Nucleus accumbens (tissue), 56 donors: ENCODE results near the gene ESR1.
"Not testable (repeated sequence)": the region's sequence is repeated elsewhere in the genome, so short reads cannot be mapped to it uniquely, and the experiment has no call there.

ENCODE experiments used
- DNase-seq, 56 donors: peaks; one replicate each; lab custom pipeline; 2025; lab: John Stamatoyannopoulos, UW

ESR1 gene

GRCh38 chr6:152048921-152049320 is 241.4 kb downstream of the ESR1 start:
- no peak for DNase-seq

- no peak for DNase-seq
These were observed 242.0 kb downstream of the ESR1 start for GRCh38 chr6:152049502-152049901.

- DNase-seq = no peak
These were observed 243.1 kb downstream of the ESR1 start for GRCh38 chr6:152050451-152051195.

GRCh38 chr6:152052061-152052460 is 244.6 kb downstream of the ESR1 start:
- DNase-seq = no peak

GRCh38 chr6:152053332-152053731 is 245.8 kb downstream of the ESR1 start:
- DNase-seq = no peak

DNA sequence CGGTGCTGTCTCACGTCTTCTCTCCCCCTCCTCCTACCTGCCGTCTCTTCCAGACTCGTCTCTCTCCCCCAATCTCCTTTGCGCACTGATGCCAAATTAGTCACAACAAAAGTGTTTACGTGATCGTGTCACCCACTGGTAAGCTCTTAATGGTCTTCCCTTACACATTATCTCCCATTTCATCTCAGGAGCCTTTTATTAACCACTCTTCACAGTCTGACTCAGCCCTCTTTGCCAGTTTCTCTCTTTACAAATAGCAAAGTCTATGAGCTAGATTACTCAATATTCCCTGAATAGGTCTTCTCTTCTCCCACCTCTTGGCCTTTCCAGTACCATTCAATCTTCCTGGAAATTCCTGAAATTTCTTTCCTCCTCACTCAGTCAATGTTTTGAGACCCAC is 247.0 kb downstream of the ESR1 start:
- DNase-seq = no peak

GRCh38 chr6:152055517-152055916 is 248.0 kb downstream of the ESR1 start:
- no peak for DNase-seq

DNA sequence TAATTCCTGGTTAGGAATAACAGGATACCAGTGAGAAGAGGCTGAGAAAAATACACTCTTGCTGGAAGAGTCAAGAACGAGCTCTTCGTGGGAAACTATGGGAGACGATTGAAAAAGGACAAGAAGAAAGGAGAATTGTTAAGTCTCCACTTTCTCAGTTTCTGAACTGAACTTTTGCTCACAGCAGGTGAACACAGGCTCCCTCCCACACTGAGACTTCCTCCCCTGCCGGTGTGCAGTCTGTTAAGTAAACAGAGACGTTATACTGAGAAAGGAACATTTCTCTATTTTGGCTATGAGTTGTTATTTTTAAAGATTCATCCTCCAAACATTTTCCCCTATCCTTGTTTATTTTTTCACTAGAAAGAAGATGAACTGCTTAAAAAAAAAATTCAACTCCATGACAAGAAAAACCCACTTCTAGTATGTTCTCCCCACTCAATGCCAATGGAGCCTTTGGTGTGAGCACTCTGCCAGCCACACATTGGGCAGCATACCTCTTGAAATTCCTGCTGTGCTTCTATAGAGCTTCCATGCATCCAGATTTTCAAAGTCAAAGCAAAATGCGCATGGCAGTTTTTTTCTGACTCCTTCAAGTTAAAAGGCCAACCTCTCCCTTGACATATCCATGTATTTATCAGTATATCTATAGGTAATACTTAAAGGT is 250.5 kb downstream of the ESR1 start:
- no peak for DNase-seq

GRCh38 chr6:152059909-152060308 is 252.4 kb downstream of the ESR1 start:
- no peak for DNase-seq

DNA sequence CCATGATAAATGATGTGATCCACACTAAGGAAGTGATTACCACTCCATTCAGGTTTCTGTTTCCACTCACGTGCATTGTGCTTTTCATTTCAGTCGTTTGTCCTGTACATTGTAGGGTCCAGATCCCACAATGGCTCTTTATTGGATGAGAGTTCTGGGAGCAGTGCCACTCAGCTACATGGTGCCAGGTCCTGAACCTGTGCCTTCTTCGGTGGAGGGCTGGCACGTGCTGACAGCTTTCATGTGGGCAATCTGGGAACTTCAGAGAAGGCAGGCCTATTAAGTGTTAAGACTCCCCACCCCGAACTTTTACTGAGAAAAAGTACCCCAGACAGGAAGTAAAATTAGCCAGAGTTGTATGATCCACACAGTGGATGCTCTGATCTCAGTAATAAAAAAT is 255.0 kb downstream of the ESR1 start:
- no peak for DNase-seq

- DNase-seq = no peak
These were observed 255.9 kb downstream of the ESR1 start for GRCh38 chr6:152063170-152063921.

DNA sequence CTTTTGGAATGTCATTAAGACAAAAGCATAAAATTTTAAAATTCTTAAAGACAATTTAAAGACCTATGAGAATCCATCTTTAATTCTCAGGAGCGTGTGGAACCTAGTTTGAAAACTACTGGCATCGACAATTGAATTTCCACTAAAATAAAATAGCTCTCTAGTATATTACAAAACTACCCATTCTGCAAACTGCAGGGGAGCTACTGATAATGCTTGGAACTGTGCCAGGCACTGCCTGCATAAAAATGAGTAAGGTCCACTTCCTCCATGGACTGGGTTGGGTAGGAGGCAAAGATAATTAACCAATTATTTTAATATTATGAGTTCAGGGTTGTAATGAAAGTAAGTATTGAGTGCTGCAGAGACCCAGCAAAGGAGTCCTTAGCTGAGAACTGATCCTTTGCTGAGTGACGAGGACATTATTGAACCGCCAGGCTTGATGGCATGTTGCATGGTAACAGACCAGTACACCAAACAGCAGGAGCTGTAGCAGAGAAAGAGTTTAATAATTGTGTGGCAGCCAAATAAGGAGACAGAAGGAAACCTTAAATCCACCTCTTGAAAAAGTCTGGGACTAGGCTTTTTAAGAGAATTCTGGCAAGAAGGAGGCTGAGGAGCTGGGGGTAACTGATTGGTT is 261.3 kb downstream of the ESR1 start:
- no peak for DNase-seq

DNA sequence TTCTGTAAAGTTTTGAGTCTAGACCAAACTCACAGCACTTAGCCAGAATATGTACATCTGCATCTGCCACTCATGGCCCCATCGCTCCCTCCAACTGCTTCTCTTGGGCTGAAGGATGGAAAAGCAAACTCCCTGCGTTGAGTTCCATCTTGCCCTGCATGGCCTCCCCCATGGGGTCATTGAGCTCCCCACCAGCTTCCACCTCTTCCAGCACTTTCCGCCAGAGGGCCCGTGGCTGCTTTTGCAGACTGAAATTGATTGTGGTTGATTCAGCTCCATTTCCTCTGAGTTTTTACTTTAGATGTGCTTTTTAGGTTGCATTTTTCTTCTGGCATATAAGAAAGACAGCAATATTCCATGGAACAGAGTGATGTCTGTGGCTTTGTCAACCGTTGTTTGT is 263.1 kb downstream of the ESR1 start:
- DNase-seq = no peak

DNA sequence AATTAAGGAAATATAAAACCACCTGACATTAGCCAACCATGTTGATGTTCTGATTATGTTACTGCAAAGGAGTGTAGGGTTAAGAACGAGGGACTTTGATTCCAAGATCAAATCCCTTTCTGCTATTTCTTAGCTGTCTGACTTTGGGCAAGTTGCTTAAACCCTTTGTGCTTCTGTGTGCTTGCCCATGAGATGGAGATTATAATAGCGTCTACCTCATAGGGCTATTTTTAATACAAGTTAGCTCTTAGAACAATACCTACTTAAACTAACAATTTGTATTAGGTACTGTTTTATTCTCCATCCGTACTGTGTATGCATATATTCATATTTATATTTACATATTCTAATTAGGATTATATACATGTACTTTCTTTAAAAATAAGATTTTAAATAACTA is 263.8 kb downstream of the ESR1 start:
- DNase-seq = no peak

GRCh38 chr6:152071843-152072242 is 264.4 kb downstream of the ESR1 start:
- DNase-seq = no peak

DNA sequence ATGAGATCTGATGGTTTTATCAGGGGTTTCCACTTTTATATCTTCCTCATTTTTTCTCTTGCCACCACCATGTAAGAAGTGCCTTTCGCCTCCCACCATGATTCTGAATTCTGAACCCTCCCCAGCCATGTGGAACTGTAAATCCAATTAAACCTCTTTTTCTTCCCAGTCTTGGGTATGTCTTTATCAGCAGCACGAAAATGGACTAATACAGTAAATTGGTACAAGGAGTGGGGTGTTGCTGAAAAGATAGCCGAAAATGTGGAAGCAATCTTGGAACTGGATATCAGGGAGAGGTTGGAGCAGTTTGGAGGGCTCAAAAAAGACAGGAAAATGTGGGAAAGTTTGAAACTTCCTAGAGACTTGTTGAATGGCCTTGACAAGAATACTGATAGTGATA is 268.8 kb downstream of the ESR1 start:
- not testable (repeated sequence) for DNase-seq

DNA sequence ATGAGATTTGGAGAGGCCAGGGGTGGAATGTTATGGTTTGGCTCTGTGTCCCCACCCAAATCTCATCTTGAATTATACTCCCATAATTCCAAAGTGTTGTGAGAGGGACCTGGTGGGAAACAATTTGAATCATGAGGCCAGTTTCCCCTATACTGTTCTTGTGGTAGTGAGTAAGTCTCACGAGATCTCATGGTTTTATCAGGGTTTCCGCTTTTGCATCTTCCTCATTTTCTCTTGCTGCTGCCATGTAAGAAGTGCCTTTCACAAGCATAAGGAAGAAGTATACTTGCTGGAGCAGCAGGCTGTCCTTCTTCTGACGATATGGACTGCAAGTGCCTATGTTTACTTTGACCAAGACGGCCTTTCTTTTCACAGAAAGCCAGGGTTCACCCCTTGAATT is 270.5 kb downstream of the ESR1 start:
- DNase-seq = no peak

DNA sequence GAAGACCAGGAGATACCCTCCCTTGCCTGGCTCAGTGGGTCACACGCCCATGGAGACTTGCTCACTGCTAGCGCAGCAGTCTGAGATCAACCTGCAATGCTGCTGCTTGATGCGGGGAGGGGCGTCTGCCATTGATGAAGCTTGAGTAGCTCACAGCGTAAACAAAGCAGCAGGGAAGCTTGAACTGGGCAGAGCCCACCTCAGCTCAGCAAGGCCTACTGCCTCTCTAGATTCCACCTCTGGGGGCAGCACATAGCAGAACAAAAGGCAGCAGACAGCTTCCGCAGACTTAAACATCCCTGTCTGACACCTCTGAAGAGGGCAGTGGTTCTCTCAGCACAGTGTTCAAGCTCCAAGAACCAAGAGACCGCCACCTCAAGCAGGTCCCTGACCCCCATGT is 271.3 kb downstream of the ESR1 start:
- DNase-seq = no peak

DNA sequence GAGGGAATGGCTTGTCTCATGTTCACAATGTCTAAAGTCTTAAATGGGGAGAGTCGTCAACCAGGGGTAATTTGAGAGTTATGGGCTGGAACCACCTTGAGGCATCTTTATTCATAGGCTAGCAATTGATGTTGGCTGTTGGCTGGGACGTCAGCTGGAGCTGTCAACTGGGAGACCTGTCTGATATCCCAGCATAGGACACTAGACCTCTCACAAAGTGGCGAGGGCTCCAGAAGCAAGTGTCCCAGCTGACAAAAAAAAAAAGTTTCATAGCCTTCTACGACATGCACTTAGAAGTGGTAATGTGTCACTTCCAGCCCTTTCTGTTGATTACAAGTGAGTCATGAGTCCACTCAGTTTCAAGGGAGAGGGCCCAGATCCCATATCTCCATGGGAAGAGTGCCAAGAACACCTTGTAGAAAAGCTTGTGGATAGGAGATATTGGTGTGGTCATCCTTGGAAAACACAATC is 278.0 kb downstream of the ESR1 start:
- DNase-seq = no peak

DNA sequence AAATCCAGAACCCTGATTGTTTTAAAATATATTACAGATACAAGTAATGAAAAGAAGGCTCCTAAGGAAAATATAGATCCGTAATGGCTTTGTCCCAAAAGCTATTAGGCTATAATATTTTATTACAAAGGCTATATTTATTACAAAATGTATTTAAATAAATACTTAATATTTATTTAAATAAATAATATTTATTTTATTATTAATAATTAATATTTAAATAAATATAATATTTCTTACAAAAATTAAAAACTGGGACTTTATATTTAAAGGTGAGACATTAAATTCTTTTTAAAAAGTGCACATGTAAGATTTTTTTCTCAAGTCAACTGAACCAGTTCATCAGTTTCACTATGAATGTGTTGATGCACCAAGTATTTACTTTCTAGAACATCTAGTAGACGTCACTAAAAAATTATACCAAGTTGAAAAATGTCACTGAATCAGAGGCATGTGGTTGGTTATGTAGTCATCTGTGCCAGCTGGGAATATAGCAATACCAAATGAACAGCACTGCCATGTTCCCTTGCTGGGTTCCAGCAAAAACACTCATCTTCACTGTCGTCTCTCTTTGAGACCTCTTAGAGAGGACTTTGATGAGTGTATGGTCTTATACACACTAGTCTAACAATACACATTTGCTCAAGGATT is 278.9 kb downstream of the ESR1 start:
- no peak for DNase-seq

DNA sequence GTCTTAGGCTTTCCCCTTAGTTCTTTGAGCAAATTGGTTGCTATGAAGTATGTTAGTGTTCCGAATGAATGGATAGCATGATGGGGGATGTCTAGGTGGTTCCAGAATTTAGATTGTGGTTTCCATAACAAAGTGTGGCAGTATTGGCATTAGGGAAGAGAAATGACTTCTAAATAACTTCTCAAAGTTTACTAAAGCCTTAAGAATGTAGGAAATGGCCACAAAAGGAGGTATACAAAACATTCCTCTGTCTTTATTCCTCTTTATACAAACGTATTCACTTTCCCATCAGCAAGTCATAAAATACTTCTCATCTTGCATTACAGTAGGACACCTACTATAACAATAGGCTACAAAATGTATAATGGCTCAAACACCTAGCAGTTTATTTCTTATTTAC is 279.6 kb downstream of the ESR1 start:
- no peak for DNase-seq
